HG02973 (cell line): Measurements from ENCODE around the gene GBF1.

Source experiments
- ATAC-seq: cut with Tn5 transposase; IDR thresholded peaks from one replicate; pipeline ENCODE4 v1.9.1; 2021; ENCODE audit warnings: moderate library complexity; ENCODE audit not compliant: unreplicated experiment

GBF1 gene

DNA sequence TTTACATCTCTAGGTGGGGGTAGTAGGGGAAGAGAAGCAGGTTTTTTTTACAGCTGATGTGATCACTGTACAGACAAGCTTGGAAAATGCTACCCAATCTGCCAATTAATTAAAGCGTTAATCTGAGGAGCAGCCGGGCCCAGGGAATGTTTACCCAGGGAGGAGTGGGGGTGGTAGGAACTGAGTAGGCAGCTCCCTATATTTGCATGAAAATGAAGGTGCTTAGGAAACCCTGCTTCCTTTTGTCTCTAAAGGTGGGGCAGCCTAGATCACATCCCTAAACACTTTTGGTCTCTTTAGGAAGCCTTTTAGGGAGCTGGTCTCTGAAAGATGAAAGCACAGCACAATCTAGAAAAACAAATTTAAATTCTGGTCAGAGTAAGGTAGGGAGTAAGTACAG lies 97.1 kb downstream of the GBF1 start:
- no peak for ATAC-seq

DNA sequence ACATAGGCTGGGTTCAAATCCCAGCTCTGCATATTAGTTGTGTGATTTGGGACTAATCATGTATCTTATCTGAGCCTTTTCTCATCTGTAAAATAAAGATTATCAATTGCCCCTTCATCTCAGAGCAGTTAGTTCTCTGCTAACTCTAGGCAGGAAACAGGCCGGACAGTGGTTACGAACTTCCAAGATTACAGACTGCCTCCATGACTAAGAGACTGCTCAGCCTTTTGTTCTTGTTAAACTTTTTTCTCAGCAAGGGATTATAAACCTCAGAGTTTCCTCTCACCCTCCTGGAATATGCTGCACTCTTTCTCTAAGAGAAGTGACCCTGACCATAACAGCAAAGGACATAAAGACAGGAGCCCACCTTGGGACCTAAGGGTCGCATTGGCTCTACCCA lies 97.6 kb downstream of the GBF1 start:
- ATAC-seq = no peak

DNA sequence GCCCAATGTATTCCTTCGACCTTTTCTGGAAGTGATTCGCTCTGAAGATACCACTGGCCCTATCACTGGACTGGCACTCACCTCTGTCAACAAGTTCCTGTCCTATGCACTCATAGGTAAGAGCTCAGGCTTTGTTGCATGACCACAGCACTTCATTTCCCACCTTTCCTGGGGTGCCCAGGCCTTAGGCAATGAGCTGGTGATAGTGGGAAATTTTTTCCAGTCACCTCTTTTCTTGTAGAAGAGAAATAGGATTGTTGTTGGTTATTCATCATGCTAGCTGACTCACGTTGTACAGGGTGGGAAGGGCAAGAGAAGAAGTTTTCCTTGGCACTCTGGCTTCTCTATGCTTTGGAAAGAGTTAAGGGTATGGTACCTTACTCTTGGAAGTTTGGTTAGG lies 98.7 kb downstream of the GBF1 start:
- ATAC-seq = no peak

DNA sequence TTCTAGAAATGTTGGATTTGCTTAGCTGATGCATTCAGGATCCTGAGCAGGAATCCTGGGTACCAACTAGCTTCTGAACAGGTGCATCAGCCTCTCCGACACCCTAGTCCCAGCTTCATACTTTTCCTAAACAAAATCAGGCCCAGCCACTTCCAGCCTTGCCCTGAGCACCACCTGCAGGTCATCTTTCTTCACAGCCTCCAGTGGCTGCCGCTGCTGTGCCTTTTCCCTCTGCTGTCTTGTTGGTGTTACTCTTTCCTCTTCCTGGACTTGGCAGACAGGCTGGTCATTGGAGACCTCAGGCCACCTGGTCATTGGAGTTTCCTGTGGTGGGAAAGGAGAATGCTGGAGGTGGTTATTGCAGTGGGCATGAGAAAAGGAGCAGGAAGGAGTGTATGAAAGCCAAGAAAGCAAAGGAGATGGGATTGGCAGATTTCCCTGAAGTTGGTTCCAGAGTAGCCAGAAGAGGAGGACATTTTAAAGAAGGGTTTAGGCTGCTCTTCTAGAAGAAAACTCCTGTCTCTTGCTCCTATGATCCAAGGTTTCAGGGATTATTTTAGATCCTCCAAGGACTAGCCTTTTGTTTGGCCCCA lies 102.0 kb downstream of the GBF1 start:
- ATAC-seq = no peak

DNA sequence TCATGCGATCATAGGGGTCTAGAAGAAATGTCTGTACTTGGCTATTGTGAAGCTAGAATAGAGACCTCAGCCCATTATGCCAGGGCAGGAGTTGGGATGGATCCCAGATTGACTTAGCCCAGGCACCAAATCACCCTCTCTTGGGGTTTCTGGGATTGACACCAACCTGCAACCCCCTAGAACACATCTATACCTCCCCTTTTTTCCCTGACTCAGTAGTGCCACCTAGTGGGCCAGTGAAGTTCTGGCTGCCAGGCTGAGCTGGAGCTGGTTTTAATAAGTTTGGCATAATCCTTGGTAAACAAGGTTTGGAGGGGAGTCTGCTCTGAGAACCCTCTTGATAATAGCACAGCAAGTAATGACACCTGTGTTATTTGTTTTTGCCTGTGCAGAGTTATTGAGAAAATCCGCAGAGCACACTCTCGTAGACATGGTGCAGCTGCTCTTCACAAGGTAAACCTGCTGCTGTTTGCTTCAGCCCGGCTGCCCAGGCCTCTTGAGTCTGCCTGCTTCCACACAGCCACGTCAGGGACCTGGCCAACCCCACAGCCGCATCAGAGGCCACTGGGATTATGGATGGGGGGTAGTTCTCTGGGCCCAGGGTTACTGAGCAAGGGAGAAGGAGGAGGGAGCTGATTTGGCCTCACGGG lies 106.9 kb downstream of the GBF1 start:
- ATAC-seq = no peak

DNA sequence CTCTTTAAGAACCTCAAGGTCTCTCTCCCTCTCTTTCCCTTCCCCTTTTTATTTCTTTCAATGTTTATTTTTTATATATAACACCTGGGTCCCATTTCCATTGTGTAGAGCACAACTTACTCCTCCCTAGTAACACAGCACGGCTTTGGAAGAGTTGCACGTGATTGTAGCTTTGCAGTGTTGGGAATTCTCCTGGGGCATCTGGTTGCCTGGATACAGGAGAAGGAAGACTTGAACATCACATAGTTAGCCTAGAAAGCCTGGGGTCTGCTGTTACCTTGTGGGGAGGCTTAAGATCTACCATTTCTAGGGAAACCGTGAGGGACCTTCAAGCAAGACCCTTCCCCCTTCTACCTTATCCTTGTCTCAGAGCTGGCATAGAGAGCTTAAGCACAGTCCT lies 109.1 kb downstream of the GBF1 start:
- no peak for ATAC-seq

DNA sequence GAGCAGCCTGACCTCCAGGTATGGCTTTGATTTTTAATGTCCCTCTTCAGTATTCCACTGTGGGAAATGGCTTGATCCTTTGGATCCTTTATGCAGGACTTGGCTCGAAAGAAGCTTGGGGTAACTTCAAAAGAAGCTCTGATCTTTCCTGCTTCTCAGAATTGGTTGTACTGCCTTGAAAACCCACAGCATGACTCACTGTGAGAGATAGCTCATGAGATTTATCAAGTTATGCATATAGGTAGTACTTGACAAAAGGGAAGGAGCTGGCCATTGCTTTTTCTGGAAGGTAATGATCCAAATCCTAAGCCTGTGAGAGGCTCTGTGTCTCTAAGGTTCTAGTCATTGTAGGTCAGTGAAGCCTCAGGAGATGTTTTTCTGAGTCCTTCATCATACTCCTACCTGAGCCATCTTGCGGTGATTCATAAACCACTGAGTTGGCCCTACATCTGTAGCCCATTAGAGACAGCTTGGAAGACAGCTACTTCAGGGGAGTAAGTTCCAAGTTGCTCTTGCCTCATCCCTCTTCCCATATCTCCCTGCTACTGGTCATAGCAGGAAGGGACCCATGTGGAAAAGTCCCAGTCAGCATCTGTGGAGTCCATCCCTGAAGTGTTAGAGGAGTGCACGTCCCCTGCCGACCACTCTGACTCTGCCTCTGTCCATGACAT lies 113.5 kb downstream of the GBF1 start:
- no peak for ATAC-seq

DNA sequence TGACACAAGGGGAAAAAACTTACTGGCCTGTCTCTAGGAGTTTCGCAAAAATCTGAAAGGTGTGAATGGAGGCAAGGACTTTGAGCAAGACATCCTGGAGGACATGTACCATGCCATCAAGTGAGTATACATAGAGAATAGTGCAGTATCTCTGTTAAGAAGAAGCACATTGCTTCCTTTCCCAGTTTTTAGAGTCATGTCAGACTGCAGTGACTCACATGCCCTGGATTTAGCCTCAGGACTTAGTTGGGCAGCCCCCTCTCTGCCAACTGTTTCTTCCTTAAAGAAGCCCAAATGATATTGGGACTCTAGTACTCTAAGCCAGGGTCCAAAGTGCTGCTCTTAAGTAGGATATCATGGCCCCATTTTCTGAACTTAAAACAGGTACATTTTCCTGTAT lies 122.1 kb downstream of the GBF1 start:
- ATAC-seq = no peak

DNA sequence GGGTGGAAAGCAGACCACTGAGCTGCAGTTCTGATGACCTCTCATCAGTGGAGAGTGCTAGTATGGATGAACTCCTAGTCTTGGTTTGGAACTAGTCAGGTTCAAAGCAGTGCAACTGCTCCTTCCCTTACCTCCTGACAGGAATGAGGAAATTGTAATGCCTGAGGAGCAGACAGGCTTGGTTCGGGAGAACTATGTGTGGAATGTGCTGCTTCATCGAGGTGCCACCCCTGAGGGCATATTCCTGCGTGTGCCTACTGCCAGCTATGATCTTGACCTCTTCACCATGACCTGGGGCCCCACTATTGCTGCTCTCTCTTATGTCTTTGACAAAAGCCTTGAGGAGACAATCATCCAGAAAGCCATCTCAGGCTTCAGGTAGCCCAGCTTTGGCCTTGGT lies 122.7 kb downstream of the GBF1 start:
- ATAC-seq = no peak

DNA sequence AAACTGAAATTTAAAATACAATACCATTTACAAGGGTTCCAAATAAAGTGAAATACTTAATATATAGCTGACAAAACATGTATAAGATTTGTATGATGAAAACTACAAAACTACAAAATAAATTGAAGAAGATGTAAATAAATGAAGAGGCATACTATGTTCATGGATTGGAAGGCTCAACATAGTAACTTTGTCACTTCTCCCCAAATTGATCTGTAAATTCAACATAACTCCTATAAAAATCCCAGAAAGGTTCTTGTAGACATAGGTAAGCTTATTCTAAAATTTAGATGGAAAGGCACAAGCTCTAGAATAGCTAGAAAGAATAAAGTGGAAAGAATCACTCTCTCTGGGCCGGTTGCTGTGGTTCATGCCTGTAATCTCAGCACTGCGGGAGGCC lies 126.0 kb downstream of the GBF1 start:
- ATAC-seq = no peak

DNA sequence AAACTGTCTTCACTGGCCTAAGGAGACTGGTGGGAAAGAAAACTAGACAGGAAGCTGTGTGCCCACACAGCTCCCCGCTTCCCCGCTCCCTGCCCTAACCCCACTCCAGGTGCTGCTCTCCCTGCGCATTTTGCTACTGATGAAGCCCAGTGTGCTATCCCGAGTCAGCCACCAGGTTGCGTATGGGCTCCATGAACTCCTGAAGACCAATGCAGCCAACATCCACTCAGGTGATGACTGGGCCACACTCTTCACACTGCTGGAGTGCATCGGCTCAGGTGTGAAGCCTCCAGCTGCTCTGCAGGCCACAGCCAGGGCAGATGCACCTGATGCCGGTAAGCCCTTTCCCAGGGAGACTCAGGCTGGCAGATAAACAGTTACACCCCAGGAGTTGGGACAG lies 129.9 kb downstream of the GBF1 start:
- ATAC-seq = no peak

DNA sequence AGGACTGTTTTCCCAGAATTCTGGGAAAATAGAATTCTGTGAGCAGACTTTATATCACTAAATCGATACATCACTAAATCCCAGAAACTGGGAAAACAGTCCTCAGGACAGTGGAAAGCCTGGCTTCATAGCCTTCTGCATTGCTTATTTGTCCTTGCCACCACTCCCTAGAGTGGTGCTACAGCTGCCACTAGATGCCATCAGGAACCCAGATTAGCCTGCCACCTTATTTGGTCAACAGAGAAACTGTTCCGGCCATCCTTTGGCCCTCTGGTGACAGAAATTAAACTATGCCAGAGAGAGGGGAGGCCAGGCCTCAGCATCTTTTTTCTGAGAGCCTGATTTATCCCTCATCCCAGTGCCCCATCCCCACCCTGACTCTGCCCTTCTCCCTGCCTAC lies 130.5 kb downstream of the GBF1 start:
- no peak for ATAC-seq

DNA sequence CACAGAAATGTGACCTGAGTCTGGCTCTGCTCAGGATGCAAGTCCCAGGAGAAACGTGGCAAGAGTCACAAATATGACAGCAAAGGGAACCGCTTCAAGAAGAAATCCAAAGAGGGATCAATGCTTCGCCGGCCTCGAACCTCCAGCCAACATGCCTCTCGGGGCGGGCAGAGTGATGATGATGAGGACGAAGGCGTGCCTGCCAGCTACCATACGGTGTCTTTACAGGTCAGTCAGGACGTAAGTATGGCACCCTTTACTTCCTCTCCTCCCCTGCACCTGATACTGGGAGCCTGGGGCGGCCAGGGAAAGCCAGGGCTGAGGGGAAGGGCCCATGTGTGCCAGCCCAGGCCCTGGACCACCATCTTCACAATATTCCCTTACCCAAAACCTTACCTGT lies 131.6 kb downstream of the GBF1 start:
- no peak for ATAC-seq

DNA sequence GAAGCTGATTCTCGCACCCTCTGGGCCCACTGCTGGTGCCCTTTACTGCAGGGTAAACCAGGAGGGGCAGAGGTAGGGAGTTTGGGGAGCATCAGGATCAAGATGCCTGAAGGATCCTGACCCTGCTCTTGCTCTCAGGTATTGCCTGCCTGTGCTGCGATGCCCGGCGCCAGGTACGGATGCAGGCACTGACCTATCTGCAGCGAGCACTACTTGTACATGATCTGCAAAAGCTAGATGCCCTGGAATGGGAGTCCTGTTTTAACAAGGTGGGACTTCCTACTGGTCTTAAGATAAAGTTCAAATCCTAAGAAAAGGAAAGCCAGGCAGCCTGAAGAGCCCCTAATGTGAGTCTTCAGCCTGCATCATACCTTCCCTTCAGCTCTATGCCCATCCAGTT lies 134.1 kb downstream of the GBF1 start:
- ATAC-seq = no peak

DNA sequence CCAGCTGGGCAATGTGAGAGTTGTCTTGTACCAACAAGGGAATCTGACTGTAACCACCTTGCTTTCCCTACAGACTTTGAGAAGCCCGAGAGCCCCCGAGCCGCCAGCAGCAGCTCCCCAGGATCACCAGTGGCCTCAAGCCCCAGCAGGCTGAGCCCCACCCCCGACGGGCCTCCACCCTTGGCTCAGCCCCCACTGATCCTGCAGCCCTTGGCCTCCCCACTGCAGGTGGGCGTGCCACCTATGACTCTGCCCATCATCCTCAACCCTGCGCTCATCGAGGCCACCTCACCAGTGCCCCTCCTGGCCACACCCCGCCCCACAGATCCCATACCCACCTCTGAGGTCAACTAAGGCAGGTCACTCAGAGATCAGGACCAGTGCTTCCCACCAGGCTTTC lies 136.7 kb downstream of the GBF1 start:
- ATAC-seq = no peak

DNA sequence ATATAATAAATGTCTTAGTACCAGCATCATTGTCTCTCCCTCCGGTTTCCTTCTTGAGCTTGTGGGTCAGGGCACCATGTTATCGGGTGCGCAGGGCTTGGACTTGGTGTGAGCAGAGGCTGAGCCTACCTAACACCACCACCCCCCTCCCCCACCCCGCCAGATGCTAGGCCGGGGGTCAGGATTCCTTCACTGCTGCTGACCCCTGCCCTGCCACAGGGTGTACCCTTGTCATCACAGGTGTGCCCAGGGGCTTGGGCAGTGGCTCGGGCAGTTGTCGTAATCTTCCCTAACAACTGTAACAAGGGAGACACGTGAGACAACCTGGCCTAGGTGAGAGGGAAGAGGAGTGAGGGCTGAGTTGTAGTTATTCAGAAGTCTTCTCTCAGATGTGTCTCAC lies 137.5 kb downstream of the GBF1 start:
- ATAC-seq = no peak

DNA sequence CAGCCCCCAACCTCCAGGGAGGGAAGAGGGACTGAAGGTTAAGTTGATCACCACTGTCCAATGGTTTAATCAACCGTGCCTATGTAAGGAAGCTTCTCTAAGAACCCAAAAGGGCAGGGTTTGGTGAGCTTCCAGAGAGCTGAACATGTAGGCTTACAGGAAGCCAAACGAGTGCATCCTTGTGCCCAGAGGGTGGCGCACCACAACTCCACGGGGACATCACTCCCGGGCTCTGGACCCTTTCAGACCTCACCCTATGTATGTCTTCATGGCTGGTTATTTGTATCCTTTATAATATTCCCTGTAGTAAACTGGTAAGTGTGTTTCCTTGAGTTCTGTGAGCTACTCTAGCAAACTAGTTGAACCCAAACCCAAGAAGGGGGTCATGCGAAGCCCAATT lies 138.7 kb downstream of the GBF1 start:
- no peak for ATAC-seq

DNA sequence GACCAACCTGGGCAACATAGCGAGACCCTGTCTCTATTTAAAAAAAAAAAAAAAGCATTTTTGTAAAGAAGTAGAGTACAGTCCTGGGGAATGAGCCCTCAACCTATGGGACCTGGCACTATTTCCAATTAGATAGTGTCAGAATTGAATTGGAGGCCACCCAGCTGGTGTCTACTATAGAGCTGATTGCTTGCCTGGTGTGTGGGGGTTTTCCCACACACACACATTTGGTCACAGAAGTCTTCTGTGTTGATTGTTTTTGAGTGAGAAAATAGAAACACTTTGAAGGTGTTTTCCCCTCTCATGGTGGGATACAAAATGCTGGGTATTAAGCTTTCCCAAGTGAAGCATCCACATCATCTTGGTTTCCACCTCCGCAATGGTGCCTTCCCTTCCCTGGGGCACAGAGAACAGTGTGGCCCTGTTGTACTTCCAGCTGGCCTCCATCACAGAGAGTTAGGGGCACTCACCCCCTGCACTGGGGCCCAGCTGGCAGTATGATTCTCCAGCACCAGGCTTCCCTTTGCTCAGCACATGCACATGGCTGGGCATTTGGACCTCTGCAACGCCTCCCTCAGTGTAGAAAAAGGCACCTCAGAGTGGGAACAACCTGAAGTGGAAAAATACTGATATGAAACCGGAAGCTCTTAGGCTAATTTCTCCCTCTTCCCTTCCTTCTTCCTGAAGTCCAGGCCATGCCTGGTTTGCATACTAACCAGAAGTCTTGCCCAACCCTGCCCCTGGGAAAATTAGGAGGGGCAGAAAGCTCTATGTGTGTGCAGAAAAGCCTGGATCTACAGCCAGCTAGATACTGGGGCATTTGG lies 139.5 kb downstream of the GBF1 start:
- ATAC-seq = no peak

DNA sequence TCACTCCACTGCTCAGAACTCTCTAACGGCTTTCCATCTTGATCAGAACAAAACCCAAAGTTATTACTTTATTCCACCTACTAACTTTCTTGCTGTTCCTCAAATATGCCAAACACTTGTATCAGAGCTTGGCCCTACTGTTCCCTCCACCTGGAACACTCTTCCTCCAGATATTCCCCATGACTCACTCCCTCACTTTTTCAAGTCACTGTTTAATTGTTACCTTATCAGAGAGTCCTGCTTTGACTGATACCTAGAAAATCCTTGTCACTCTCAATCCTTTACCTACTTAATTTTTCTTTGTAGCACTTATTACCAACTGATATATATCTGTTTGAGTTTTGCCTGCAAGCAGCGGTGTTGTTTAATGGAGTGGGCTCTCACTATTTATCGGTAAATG lies 144.6 kb downstream of the GBF1 start:
- ATAC-seq = no peak

DNA sequence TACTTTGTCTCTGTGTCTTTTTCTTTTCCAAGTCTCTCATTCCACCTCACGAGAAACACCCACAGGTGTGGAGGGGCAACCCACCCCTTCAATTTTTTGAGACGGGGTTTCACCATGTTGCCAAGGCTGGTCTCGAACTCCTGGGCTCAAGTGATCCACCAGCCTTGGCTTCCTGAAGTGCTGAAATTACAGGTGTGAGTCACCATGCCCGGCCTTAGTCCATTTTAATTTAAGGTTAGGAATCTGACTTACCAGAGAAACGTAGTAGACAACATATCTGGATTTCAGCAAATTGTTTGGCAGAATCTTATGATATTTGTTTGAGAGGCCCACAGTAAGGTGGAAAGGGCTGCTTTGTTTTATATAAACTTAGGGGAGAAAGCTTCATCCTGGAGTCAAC lies 147.0 kb downstream of the GBF1 start:
- no peak for ATAC-seq

DNA sequence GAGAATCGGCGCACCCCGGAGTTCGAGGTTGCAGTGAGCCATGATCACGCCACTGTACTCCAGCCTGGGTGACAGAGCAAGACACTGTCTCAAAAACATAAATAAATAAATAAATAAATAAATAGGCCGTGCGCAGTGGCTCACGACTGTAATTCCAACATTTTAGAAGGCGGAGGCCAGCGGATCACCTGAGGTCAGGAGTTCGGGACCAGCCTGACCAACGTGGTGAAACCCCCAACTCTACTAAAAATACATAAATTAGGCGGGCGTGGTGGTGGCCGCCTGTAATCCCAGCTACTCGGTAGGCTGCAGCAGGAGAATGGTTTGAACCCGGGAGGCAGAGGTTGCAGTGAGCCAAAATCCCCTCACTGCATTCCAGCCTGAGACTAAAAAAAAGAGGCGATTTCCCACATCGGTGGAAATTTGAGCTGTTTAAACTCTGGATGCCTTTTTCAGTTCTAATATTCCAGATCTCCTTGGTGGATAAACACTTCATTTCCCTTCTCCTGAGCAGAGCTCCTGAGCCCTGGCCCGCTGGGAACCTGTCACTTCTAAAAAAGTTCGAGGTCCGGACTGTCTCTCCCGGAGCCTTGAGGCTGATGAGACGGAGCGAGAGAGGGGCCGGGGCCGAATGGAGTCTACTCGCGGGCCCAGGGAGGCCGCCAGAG lies 148.2 kb downstream of the GBF1 start:
- no peak for ATAC-seq
